ENCODE data around the gene RAC2.

RAC2 gene

DNA sequence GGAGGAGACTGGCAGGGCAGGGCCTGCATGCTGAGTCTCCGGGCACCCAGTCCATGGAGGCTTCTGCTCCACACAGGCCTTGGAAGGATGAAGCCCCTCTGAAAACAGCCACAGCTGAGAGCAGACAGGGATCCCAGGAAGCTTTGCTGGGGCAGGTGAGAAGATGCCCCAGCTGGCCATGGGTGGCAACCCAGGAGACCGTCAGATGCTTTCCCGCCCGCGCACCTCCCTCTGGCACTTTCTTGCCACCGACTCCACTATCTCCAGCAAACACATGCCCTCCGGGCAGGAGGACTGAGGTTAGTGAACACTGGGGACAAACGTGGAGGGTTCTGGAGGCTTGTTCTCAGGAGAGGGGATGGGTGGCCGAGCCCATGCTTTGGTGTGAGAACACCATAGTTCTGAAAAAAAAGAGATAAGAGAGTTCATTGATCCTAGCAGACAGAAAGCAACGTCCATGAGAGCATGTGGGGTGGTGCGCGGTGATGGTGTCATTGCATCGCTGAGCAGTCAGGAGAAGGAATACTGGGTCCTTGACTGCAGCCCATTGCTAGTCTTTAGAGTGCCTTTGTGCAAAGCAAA, 58.3 kb downstream of the RAC2 start:
- FAIRE-seq: no peak
- TF ChIP-seq POLR2AphosphoS5 (IDR thresholded peaks at IDR 0.05; ENCODE audit: low read depth, low read length): no peak
- TF ChIP-seq POLR2A (IDR thresholded peaks at IDR 0.05; ENCODE audit: low read depth, low read length): no peak
- TF ChIP-seq TAF1 (IDR thresholded peaks at IDR 0.05; ENCODE audit: borderline replicate concordance, low read depth, low read length): no peak
- DNase-seq (ENCODE audit: insufficient read length): no peak

DNA sequence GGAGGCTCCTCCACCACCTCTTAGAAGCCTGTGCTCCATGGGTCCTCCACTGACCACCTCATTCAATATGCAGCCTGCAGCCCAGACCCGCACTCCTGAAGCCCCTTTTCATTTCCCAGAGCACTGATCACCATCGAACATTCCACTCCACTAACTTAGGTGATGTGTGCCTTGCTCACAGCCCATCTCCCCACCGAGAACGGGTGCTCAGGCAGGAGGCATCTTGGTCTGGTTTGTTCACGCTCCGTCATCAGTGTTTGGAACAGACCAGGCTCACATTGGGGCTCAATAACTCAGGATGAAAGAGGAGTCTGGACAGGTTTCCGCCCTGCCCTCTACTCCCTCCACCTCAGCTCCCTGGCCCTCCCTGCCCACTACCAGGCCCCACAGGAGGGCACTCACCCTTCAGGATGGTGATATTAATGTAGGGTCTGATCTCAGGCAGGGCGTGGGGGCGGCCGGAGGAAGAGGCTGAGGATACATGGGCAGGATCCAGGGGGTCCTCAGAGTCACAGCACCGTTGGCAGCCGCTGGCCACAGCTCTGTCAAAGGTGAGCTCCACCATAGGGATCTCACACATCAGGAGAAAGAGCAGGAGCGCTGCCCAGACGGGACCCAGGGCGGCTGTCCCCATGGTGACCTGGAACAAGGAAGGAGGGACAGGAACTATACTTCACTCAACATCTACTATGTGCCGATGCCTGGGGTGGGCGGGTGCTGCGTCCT, 59.1 kb downstream of the RAC2 start:
- DNase-seq (ENCODE audit: insufficient read length) (peak; percentile 13), FAIRE-seq (no peak)
- no peak for TF ChIP-seq POLR2AphosphoS5 (IDR thresholded peaks at IDR 0.05; ENCODE audit: low read depth, low read length)
- no peak for TF ChIP-seq POLR2A (IDR thresholded peaks at IDR 0.05; ENCODE audit: low read depth, low read length)
- no peak for TF ChIP-seq TAF1 (IDR thresholded peaks at IDR 0.05; ENCODE audit: borderline replicate concordance, low read depth, low read length)

DNA sequence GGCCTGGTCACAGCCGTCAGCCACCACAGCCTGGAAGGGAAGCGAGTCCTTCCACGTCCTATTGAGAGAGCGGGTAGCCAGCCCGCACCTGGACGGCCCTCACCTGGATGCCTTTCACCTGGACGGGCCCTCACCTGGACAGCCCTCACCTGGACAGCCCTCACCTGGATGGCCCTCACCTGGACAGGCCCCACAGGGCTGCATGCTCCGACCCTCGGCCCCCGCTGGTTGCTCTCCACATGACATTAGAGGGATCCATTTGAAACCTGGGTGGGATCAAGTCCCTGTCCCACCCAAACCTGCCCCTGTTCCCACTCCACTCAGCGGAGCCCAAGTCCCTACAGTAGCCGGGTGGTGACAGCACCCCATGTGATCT, 59.7 kb downstream of the RAC2 start:
- peak; percentile 5 for DNase-seq (ENCODE audit: insufficient read length)
- TF ChIP-seq POLR2AphosphoS5 (IDR thresholded peaks at IDR 0.05; ENCODE audit: low read depth, low read length): no peak
- no peak for TF ChIP-seq POLR2A (IDR thresholded peaks at IDR 0.05; ENCODE audit: low read depth, low read length)
- no peak for TF ChIP-seq TAF1 (IDR thresholded peaks at IDR 0.05; ENCODE audit: borderline replicate concordance, low read depth, low read length)
- no peak for FAIRE-seq

DNA sequence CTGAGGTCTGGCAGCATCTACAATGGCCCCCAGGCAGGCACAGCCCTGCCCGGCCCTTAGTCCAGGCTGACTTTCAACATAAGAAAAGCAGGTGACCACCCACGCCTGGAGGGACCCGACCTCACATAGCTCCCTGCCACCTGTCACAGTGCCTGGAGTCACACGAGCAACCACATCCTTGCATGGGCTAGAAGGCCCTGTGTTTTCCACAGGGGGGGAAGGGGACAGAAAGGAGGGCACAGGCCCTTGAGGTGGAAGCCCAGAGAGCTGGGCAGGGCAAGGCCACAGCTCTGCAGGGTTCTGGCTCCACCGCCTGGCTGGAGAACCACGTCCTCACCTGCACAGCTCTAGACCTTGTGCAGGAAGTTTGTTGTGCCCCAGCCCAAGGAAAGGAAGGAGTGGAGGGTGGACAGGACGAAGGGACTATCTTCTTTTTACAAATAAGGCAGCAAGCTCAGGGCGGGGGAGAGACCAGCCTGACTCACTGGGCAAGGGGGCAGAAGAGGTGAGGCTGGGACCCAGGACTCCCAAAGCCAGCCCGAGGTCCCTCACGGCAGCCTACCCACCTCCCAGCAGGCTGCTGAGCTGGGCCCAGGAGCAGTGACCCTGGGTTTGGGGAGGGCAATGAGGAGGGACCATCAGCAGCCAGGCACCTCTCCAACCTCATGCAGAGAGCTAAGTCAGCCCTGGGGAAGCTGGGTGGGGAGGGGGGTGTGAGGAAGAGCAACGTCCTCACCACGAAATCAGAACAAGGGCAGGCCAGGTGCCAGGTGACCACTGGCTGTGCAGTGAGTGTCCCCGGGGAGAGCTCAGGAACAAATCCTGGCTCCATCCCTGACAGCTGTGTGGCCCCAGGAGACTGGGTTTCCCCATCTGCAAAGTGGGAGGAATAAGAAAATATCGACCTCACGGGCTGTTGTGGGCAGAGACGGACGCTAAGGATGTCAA, 60.4 kb downstream of the RAC2 start:
- no peak for FAIRE-seq
- no peak for TF ChIP-seq TAF1 (IDR thresholded peaks at IDR 0.05; ENCODE audit: borderline replicate concordance, low read depth, low read length)
- TF ChIP-seq POLR2A (IDR thresholded peaks at IDR 0.05; ENCODE audit: low read depth, low read length): no peak
- TF ChIP-seq POLR2AphosphoS5 (IDR thresholded peaks at IDR 0.05; ENCODE audit: low read depth, low read length): no peak
- peak; percentile 28 for DNase-seq (ENCODE audit: insufficient read length)

DNA sequence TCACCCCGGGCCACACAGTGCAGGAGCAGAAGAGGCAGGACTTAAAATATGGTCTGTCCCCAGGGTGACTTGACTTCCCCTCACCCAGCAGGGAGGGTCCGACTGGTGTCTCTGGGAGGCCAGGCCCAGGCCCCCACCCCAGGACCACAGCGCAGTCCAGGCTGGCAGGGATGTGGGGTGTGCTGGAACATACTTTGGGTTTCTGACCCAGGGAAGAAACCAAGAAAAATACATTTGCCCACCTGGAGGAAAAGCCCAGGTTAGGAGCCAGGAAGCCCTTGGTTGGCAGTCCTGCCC, 61.2 kb downstream of the RAC2 start:
- TF ChIP-seq POLR2AphosphoS5 (IDR thresholded peaks at IDR 0.05; ENCODE audit: low read depth, low read length): no peak
- TF ChIP-seq POLR2A (IDR thresholded peaks at IDR 0.05; ENCODE audit: low read depth, low read length): no peak
- TF ChIP-seq TAF1 (IDR thresholded peaks at IDR 0.05; ENCODE audit: borderline replicate concordance, low read depth, low read length): no peak
- no peak for FAIRE-seq
- DNase-seq (ENCODE audit: insufficient read length): peak; percentile 12

DNA sequence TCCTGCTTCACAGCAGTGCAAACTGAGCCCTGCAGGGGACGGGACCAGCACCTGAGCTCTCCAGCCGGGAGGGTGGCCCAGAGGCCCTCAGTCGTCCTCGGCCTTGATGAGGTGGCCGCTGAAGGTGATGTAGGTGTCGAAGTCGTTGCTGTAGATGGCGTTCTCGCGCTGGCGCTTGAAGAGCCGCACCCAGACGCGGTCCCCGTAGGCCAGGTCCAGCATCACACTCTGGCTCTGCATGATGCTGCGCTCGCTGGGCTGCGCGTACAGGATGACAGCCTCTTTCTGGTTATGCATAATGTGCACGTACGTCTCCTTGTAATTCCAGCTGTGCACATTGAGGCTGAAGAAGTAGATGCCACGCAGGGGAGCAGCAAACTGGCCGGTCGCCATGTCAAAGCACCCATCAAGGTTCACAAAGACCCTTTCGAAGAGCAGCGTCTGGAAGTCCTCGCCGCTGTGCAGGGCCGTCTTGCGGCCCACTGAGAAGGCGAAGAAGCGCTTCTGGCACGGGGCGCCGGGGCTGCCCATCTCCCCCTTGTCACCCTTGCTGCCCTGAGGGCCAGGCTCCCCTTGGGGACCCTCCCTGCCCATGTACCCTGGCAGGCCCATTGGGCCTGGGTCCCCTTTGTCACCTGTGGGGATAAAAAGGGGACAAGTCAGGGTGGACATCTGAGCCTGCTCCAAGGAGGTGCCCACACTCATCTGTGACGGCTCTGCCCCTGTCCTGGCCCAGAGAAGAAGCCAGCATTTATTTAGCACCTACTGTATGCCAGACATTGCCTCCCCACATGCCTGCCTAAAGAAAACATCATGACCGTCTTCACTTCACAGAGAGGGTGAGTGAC, 61.7 kb downstream of the RAC2 start:
- no peak for FAIRE-seq
- peak; percentile 25 for DNase-seq (ENCODE audit: insufficient read length)
- no peak for TF ChIP-seq POLR2AphosphoS5 (IDR thresholded peaks at IDR 0.05; ENCODE audit: low read depth, low read length)
- no peak for TF ChIP-seq TAF1 (IDR thresholded peaks at IDR 0.05; ENCODE audit: borderline replicate concordance, low read depth, low read length)
- TF ChIP-seq POLR2A (IDR thresholded peaks at IDR 0.05; ENCODE audit: low read depth, low read length): no peak

DNA sequence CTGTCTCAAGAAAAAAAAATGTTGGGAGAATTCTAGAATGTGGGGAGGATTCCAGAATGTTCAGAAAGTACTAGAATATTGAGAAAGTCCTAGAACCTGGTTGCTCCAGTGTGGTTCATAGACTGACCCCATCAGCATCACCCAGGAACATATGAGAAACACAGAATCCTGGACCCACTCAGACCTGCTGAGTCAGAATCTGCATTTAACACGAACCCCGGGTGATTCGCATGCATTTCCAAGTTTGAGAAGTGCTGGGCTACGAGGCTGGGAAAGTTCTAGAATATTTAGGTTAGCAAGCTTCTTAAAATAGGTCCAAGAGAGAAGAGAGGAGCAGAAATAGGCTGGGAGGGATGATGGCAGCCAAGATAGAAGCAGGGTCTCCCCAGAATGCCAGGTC, 62.4 kb downstream of the RAC2 start:
- FAIRE-seq: no peak
- TF ChIP-seq POLR2A (IDR thresholded peaks at IDR 0.05; ENCODE audit: low read depth, low read length) (no peak), TAF1 (IDR thresholded peaks at IDR 0.05; ENCODE audit: borderline replicate concordance, low read depth, low read length) (no peak), POLR2AphosphoS5 (IDR thresholded peaks at IDR 0.05; ENCODE audit: low read depth, low read length) (no peak)
- DNase-seq (ENCODE audit: insufficient read length): no peak

DNA sequence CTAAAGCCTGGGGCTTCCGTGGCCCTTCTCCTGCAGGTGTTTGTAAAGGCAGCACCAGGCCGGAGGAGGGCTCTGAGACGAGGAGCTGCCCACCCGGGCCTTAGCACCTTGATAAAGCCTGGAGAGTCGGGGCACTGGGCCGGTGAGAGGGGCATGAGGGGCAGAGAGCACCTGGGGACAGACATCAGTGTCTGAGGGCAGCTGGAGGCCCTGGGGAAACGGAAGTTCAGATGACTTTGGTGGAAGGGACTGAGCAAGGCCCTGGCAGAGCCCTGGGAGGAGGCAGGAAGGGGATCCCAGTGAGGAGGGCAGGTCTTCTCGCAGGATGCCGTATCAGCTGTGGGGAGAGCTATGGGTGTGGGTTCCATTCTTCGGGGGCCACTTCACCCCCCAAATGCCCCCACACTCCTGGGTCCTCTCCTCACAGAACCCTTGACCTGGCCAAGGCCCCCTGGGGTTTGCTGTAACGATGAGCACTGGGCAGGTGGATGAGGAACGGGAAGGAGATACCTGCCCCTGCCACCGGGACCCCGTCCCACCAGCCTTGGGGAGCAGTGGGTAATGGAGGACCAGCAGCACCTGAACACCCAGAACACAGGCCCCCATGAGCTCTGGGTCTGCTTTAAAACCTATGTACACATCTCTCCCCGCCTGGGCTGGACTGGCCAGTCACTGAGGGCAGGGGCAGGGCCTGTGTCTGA, 63.4 kb downstream of the RAC2 start:
- TF ChIP-seq POLR2A (IDR thresholded peaks at IDR 0.05; ENCODE audit: low read depth, low read length): no peak
- TF ChIP-seq TAF1 (IDR thresholded peaks at IDR 0.05; ENCODE audit: borderline replicate concordance, low read depth, low read length): no peak
- TF ChIP-seq POLR2AphosphoS5 (IDR thresholded peaks at IDR 0.05; ENCODE audit: low read depth, low read length): no peak
- DNase-seq (ENCODE audit: insufficient read length) (no peak), FAIRE-seq (no peak)

DNA sequence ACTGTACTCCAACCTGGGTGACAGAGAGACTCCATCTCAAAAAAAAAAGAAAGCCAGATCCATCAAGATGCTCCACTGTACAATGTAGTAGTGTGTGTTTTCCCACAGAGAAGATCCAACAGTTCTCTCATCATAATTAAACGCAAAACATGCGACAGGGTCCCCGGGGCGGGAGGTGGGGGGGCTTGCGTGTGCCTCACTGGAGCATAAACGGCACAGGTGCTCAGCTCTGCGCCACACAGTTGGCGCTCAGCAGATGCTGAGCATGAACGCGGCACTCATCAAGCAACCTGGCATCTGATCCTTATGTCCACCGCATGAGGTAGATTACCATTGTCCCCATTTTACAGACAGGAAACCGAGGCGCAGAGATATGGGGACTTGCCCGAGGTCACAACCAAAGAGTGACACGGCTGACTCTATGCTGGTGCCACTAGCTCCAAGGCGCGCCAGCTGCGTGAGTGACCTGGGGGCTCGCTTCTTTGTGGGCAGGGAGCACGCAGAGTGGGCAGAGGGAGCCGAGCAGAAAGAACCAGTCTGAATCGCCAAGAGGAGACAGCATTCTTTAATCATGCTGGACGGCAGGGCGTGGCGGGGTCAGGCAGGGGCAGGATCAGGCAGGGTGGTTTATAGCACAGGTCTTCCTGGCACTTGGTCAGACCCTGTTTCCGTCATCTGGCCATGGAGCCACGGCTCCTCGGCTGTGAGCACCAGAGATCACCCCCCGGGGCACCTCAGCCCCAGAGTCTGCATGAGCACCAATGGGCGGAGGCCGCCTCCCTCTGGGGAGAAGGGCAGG, 64.2 kb downstream of the RAC2 start:
- TF ChIP-seq POLR2A (IDR thresholded peaks at IDR 0.05; ENCODE audit: low read depth, low read length): no peak
- no peak for TF ChIP-seq TAF1 (IDR thresholded peaks at IDR 0.05; ENCODE audit: borderline replicate concordance, low read depth, low read length)
- no peak for TF ChIP-seq POLR2AphosphoS5 (IDR thresholded peaks at IDR 0.05; ENCODE audit: low read depth, low read length)

DNA sequence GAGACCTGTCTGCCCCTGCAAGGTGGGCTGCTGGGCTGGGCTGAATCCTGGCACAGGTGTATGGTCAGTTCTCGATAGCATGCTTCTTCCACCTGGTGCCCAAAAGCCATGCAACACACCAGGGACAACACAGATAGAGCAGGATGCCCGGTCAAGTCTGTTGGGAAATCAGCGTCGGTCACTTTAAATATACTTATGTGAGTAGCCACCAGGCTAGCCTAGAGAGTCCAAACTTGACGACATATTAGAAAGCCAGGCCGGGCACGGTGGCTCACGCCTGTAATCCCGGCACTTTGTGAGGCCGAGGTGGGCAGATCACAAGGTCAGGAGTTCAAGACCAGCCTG, 65.0 kb downstream of the RAC2 start:
- FAIRE-seq (no peak), DNase-seq (ENCODE audit: insufficient read length) (no peak)
- TF ChIP-seq POLR2AphosphoS5 (IDR thresholded peaks at IDR 0.05; ENCODE audit: low read depth, low read length): no peak
- no peak for TF ChIP-seq TAF1 (IDR thresholded peaks at IDR 0.05; ENCODE audit: borderline replicate concordance, low read depth, low read length)
- TF ChIP-seq POLR2A (IDR thresholded peaks at IDR 0.05; ENCODE audit: low read depth, low read length): no peak

More for the DNA sequence above, 64.2 kb downstream of the RAC2 start:
- no peak for FAIRE-seq
- no peak for DNase-seq (ENCODE audit: insufficient read length)
